Neutrophil (primary cell): ENCODE results near the gene INSYN2B.

Experiments used
- H3K27ac ChIP-seq: fragments of 200-600 bp; sonication (generic); 2 replicates; pipeline ENCODE4 v1.5.1; 2016; ENCODE audit warnings: mild to moderate bottlenecking, moderate library complexity
- H3K27me3 ChIP-seq: fragments of 200-600 bp; sonication (generic); 2 replicates; pipeline ENCODE4 v1.6.0; 2016; ENCODE audit warnings: mild to moderate bottlenecking
- H3K36me3 ChIP-seq: fragments of 200-600 bp; sonication (generic); 2 replicates; pipeline ENCODE4 v1.5.1; 2017
- H3K4me1 ChIP-seq, 2 experiments: fragments of 200-600 bp in 1 of 2; sonication (generic) in 1 of 2; 1 replicate in 1 of 2; 2 replicates in 1 of 2; pipeline versions ENCODE4 v1.5.1 to v1.6.1; 2013 to 2016; ENCODE audit warnings: low read depth in 1 of 2, low read length in 1 of 2, mild to moderate bottlenecking in 1 of 2, moderate library complexity in 1 of 2; ENCODE audit not compliant: control insufficient read depth in 1 of 2, insufficient read depth in 1 of 2
- H3K4me3 ChIP-seq, 2 experiments: fragments of 200-600 bp in 1 of 2; sonication (generic) in 1 of 2; 1 replicate in 1 of 2; 2 replicates in 1 of 2; pipeline ENCODE4 v1.5.1; 2013 to 2016; ENCODE audit warnings: low read depth in 1 of 2, low read length in 1 of 2, mild to moderate bottlenecking in 1 of 2, moderate library complexity in 1 of 2
- H3K9me3 ChIP-seq: fragments of 200-600 bp; sonication (generic); 2 replicates; pipeline ENCODE4 v1.5.1; 2016
- CTCF ChIP-seq: fragments of 200-600 bp; sonication (generic); IDR thresholded peaks from 2 replicates; pipeline ENCODE4 v1.5.1; 2016; ENCODE audit warnings: antibody characterized with exemption

The INSYN2B gene

DNA sequence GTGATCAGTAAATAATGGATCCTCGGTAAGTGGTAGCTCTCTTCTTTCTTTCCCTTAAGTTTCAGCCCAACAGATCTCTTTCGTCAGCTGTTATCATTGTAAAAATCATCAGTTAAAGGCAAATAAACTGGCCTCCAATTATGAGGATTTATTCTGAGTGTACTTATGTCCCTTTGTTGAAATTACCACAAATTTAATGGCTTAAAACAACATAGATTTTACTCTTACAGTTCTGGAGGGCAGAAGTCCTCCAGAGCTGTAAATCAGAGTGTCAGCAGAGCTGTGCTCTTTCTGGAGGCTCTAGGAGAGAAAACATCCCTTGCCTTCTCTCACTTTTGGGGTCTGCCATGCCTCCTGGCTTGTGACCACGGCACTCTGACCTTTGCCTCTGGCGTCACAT, 104.6 kb downstream of the INSYN2B start:
- Histone ChIP-seq H3K9me3 (no peaks in the 10 kb centered on the region), H3K27ac (peak overlapping the region; percentile 91), H3K4me1 (peaks cover 73 to 92% of the 10 kb centered on the region in 2 experiments), H3K4me3 (peak overlapping the region; percentile 45 to 47), H3K27me3 (no peaks in the 10 kb centered on the region), H3K36me3 (peaks cover 7% of the 10 kb centered on the region)
- TF ChIP-seq CTCF: no peak

- Histone ChIP-seq H3K27me3 (no peaks in the 10 kb centered on the region), H3K27ac (peak overlapping the region; percentile 91), H3K4me3 (peak overlapping the region; percentile 45 to 47), H3K4me1 (peaks cover 68 to 89% of the 10 kb centered on the region in 2 experiments), H3K9me3 (no peaks in the 10 kb centered on the region), H3K36me3 (peaks cover 7% of the 10 kb centered on the region)
- no peak for TF ChIP-seq CTCF
Measured at GRCh38 chr5:169875091-169875728, 105.1 kb downstream of the INSYN2B start.

DNA sequence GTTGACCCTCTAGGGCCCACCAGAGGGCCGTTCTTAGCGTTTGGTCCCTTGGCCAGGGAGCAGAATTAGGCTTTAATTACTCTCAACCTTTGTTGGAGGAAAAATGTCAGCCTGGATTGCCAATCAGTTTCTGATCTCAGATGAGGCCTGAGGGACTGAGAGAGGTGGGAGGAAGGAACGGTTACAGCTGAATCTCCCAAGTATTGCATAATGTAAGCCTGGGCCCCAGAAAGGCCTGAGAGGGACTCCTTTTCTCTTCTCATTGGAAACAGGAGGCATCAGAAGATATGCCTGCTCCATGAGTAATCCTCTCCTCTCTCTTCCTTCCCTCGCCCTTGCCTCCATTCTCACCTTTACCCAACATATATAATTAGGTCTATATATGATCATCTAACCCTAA, 105.7 kb downstream of the INSYN2B start:
- Histone ChIP-seq H3K27me3 (no peaks in the 10 kb centered on the region), H3K9me3 (no peaks in the 10 kb centered on the region), H3K36me3 (peaks cover 13% of the 10 kb centered on the region), H3K4me3 (peak overlapping the region; percentile 45 to 47), H3K4me1 (peaks cover 62 to 83% of the 10 kb centered on the region in 2 experiments), H3K27ac (peak overlapping the region; percentile 91)
- no peak for TF ChIP-seq CTCF

- Histone ChIP-seq H3K27me3 (no peaks in the 10 kb centered on the region), H3K4me1 (peaks cover 54 to 73% of the 10 kb centered on the region in 2 experiments), H3K9me3 (no peaks in the 10 kb centered on the region), H3K4me3 (peak overlapping the region in 1 of 2 experiments; percentile 47), H3K27ac (peak overlapping the region; percentile 91), H3K36me3 (peaks cover 23% of the 10 kb centered on the region)
- no peak for TF ChIP-seq CTCF
Measured at GRCh38 chr5:169873642-169874041, 106.7 kb downstream of the INSYN2B start.

- Histone ChIP-seq H3K27ac (peak overlapping the region; percentile 91), H3K9me3 (no peaks in the 10 kb centered on the region), H3K4me1 (peaks cover 46 to 56% of the 10 kb centered on the region in 2 experiments), H3K4me3 (no peak overlapping the region), H3K36me3 (peaks cover 34% of the 10 kb centered on the region), H3K27me3 (no peaks in the 10 kb centered on the region)
- TF ChIP-seq CTCF: no peak
Measured at GRCh38 chr5:169871826-169872490, 108.3 kb downstream of the INSYN2B start.
